ENCODE measurements around the gene NXT2.
"Not testable (repeated sequence)": the region's sequence is repeated elsewhere in the genome, so short reads cannot be mapped to it uniquely, and the experiment has no call there.

Gene NXT2

DNA sequence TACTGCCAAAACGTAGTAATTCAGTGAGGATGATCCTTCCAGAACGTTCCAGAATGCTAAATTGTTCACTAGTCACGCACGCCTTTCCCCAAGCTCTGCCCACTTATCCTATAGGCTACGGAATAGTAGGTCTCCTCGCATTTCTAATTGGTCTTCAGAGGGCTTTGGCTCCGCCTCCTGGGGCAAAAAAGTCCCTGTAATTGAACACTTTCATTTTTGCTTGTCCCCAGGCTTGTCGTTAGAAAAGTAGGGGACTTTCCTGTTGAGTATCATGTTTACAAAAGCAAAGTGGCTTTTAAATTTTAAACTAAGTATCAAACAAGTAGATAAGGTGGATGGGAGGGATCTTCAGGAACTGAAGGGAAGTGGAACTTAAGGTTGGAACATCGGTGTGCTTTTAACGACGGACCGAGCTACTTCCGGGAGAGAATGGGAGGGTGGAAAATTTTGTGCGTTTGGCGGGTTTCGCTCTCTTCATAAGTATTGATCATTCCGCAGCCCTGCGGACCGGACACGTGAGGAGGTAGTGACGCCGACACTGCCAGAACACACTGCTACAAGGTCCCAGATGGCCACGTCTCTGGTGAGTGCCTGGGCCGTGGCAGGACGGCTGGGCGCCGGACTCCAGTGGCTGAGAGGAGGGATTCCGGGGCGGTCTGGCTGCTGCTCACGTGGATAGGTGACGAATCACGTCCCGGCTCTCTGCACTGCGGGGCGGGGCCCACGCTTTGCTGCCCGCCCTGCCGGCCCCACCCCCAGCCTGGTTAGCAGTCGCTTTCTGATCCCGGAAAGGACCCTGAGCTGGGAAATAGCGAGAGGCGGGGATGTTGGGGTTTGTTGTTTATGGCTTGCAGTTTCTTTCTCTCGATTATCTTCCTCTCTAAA is at the start of gene NXT2:
Gene NXT2 (plus strand): TSS at position 406 of the 885 bp plus-strand sequence. CDS start 163 bp downstream, at position 569.
- peak; percentile 56 to 57 for DNase-seq (ENCODE audit: low read depth in 2 of 2)

DNA sequence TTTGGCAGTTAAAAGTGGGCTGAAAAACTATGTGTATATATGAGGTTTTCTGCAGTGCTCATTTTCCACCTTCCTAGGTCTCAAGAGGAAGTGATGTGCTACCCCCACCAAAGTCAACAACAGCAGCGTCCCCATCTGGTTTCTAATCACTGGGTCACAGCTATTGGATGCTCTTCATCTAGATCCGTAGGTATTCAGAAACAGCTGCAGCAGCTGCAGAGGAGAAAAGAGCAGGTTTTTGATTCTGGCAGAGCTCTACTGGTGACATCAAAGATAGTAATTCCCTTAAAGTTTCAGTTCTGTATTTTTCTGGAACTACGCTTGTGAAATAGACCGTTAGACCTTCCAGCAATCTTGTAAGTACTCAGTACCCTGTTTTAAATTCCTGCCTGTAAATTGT is 49.0 kb upstream of the NXT2 start:
- DNase-seq (ENCODE audit: low read depth in 2 of 2), result no peak

DNA sequence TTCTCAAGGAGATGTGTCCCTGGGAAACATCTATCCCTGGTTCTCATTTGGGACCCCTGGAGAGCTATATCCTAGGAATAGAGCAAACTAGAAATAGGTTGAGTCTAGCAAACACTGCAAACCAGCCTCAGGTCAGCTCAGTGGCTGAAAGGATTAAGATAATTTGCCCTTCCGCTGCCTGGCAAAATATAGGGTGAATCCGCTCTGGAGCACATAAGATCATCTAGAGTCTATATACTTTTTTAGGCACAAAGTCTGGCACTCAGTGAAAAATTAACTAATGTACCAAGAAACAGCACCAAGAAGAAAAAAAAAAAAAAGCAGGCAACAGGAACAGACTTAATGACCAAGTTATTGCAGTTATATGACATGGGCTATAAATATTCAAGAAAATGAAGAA is 47.5 kb upstream of the NXT2 start:
- no peak for DNase-seq (ENCODE audit: low read depth in 2 of 2)

DNA sequence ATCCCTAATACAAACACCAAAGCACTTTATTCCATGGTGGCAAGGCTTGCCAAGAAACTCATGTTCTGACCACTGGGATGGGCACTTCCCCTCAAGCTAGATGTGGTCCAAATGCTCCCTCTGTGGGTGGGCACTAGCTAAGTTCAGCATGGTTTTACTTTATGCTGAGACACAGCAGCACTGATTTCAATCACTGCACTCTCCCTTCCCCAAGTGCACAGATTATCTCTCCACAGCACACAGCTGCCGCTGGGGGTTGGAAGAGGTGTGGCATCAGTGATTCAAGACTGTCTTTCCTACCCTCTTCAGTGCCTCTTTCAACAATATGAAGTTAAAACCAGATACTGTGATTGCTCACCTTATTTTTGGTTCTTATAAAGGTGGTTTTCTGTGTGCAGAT is 38.2 kb upstream of the NXT2 start:
- no peak for DNase-seq (ENCODE audit: low read depth in 2 of 2)

DNA sequence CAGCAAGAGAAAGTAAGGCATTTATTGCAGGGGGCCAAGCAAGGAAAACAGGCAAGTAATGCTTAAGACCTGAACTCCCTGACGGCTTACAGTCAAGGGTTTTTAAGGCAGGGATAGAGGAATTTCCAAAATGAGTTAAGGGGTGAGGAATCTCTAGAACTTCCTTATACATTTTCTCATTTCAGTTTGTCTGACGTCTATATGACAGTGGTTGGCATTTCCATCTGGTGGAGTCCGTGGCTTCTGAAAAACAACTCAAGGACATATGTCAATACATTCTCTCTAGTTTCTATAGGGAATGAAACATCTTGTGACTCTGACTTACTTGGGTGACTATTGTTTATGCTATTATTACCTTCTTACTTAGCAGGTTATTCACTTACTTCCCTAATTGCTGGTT is 35.5 kb upstream of the NXT2 start:
- DNase-seq (ENCODE audit: low read depth in 2 of 2), result no peak

DNA sequence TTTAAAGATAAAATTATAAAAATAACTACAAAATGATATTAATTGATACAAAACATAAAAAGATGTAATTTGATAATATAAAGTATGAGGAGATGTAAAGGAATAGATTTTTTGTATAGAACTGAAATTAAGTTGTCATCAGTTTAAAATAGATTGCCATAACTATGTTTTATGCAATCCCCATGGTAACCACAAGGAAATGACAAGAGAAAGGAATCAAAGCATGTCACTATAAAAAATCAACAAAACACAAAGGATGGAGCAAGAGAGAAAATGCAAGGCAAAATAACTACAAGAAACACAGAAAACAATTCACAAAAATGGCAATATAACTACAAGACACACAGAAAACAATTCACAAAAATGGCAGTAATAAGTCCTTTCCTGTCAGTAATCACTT is 27.7 kb upstream of the NXT2 start:
- DNase-seq (ENCODE audit: low read depth in 2 of 2), result no peak

DNA sequence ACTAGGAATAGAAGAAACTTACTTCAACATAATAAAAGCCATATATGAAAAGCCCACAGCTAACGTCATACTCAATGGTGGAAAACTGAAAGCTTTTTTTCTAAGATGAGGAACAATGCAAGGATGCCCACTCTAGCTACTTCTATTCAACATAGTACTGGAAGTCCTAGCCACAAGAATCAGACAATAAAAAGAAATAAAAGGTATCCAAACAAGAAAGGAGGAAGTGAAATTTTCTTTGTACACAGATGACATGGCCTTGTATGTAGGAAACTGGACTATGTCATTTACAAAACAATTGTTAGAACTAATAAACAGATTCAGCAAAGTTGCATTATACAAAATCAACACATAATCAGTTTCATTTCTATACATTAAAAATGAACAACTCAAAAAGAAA is 25.5 kb upstream of the NXT2 start:
- DNase-seq (ENCODE audit: low read depth in 2 of 2), result no peak

DNA sequence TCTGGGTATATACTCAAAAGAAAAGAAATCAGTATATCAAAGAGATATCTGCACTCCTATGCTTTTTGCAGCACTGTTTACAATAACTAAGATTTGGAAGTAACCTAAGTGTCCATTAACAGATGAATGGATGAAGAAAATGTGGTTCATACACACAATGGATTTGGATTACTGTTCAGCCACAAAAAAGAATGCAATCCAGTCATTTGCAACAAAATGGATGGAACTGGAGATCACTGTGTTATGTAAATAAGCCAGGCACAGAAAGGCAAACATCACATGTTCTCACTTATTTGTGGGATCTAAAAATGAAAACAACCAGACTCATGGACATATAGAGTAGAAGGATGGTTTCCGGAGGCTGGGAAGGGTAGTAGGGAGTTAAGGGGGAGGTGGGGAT is 17.6 kb upstream of the NXT2 start:
- DNase-seq (ENCODE audit: low read depth in 2 of 2), result no peak

DNA sequence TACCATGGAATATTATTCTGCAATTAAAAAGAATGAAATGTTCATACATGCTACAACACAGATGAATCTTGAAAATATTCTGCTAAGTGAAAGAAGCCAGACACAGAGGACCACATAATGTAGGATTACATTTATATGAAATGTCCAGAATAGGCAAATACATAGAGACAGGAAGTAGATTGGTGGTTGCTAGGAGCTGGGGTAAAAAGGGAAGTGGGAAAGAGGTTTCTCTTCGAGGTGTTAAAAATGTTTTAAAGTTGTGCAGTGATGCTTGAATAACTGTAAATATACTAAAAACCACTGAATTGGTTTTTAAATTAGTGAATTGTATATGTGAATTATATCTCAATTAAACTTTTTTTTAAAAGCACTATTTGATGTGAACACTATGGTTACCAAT is 3.6 kb upstream of the NXT2 start:
- DNase-seq (ENCODE audit: low read depth in 2 of 2), result no peak

DNA sequence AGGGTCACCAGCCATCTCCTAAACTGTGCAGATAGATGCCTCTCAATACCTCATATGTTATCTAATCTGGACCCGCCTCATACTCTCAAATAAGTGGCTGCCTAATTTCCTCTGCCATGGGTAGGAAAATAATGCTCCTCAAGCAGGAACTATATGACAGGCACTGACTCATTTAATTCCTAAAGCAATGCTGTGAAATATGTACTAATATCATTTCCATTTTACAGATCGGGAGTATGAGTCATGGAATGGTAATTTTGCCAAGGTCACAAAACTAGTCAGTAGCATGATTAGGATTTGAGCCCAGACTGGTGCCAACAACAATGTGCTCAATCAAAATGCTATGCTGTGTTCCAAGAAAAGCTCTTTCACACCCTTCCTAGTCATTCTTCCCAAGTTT is 3.0 kb upstream of the NXT2 start:
- no peak for DNase-seq (ENCODE audit: low read depth in 2 of 2)

DNA sequence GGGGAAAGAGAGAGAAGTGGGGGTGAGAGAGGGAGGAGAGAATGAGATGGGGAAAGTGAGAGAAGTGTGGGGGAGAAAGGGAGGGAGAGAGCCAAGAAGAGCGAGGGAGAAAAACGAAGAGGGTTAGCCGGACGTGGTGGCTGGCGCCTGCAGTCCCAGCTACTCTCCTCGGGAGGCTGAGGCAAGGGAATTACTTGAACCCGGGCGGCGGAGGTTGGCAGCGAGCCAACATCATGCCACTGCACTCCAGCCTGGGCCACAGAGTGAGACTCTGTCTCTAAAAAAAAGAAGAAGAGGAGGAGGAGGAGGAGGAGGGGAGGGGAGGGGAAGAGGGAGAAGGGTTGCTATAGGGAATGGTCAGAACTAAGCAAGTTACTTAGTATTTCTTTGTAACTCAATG is 1.7 kb upstream of the NXT2 start:
- DNase-seq (ENCODE audit: low read depth in 2 of 2), result no peak

DNA sequence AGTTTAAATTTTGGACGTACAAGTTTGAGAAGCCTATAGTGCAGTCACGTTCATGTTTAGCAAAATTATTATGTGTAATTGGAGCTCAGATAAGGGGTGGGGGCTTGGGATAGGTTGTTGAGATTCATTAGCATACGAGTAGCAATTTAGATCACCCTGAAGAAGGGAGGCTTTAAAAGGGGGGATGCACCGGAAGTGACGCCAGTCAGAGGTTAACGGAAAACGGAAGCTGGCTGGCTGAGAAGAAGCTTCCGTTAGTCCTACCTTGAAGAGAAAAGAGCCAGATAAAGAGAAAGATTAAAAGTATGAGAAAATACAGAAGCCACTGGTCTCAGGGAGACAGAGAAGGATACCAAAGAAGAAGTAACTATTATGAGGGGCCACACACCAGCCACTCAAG is 1.1 kb upstream of the NXT2 start:
- no peak for DNase-seq (ENCODE audit: low read depth in 2 of 2)

DNA sequence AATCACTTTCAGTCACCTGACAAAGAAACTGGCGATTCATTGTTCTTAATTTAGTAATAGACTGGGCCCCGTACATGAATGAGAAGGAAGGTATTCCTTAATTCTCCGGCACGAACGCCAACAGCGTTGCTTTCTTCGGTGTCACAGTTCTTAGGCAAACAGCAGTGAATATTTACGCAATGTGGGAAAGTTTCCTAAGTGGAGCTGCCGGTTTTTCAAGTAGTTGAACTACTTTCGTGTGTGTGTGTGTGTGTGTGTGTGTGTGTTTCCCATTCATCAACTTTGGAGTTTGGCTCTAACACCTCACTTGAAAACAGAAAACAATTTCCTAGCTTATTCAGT is 651 bp downstream of the NXT2 start:
- no peak for DNase-seq (ENCODE audit: low read depth in 2 of 2)

DNA sequence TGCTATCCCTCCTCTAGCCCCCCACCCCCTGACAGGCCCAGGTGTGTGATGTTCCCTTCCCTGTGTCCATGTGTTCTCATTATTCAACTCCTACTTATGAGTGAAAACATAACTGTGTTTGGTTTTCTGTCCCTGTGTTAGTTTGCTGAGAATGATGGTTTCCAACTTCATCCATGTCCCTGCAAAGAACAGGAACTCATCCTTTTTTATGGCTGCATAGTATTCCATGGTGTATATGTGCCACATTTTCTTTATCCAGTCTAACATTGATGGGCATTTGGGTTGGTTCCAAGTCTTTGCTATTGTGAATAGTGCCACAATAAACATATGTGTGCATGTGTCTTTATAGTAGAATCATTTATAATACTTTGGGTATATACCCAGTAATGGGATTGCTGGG is 2.4 kb downstream of the NXT2 start:
- not testable (repeated sequence) for DNase-seq (ENCODE audit: low read depth in 2 of 2)

DNA sequence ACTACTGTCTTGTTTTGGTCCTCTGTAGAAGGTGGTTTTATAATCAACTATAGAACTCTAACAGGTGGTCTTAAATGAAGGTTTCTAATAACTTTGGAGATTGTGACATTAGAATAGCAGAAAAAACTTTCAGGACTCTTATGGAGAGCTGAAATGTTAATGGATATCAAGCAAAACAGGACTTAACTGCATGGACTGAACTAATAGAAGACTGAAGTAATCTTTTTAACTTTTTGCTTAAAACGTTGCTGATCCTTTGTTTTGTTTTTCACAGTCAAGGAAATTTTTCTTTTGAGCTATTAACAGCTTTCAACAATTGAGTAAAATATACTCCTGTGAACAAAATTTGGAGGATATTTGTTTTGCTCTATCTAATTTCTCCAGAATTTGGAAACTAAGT is 17.2 kb downstream of the NXT2 start:
- DNase-seq (ENCODE audit: low read depth in 2 of 2), result no peak

DNA sequence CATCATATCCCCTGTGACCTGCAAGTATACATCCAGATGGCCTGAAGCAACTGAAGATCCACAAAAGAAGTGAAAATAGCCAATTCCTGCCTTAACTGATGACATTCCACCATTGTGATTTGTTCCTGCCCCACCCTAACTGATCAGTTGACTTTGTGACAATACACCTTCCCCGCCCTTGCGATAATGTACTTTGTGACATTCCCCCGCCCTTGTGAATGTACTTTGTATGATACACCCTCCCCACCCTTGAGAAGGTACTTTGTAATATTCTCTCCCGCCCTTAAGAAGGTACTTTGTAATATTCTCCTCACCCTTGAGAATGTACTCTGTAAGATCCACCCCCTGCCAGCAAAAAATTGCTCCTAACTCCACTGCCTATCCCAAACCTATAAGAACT is 39.4 kb downstream of the NXT2 start:
- not testable (repeated sequence) for DNase-seq (ENCODE audit: low read depth in 2 of 2)

DNA sequence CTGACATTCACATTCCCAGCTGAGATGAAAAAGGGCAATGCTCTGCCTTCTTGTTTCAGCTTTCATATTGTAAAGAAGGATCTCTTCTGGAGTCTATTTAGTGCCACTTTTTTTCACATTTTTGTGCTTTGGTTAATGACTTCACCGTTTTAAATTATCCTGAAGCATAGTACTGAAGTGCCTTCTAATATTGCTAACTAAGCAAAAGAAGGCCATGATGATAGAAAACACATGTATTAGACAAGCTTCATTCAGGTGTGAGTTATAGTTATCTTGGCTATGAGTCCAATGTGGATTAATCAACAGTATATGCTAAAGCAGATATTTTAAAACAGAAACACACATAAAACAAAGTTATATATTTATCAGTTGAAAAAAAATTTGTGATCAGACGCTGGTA is 40.4 kb downstream of the NXT2 start:
- no peak for DNase-seq (ENCODE audit: low read depth in 2 of 2)

DNA sequence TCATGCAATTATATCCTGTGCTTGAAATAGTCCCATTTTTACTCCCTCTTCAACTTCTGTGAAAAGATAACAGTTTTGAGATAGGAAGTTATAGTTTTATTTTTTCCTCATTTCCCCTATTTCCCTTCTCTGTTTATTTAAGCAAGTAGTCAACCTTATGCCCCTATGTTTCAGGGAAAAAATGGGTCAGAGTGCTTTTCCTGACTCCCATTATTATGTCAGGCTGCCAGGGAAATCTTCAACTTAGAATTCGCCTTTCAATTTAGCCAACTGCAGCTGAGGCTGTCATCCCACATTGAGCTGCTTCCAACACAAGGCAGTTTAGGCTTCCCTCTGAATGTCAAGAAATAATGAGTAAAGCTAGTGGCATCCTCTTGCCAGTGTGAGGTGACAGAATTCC is 42.3 kb downstream of the NXT2 start:
- DNase-seq (ENCODE audit: low read depth in 2 of 2), result no peak

DNA sequence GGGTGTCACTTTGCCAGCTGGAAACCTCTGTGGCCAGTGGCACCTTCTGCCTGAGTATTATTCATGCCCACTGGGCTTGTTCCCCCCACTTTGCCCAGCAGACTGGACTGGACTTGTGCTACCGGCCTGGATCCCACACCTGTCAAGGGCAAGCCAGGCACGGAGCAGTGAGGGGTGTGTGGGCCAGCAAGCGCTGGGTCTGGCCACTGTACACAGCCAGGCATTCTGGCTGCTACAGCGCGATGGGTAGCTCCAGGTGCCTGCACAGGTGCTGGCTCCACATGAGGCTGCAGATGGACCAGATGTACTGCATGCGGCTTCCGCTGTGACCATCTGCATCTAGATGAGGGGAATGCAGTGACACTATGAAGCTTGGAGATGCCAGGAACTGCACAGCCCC is 48.8 kb downstream of the NXT2 start:
- no peak for DNase-seq (ENCODE audit: low read depth in 2 of 2)

DNA sequence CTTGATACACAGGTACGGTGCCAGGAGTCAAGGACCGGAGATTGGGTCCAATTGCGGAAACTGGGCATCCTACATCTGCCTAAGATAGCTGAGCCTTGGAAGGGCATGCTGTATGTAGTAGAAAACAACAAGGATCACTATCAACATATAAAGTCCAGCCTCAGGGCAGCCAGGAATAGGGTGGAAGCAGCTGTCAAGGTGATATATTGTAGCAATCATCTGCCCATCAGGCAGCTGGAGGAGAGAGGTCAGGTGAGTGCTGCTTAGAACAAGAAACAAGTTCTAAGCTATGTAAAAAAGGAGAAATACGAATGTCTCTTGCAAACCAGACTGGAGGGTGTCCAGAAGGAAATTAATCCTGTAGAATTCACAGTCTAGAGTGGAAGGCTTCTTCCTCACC is 53.5 kb downstream of the NXT2 start:
- no peak for DNase-seq (ENCODE audit: low read depth in 2 of 2)
